NCI-H146 treated with DMSO at 0.1 percent for 48 hours (cell line): ENCODE results near the gene CCR6.

Source experiments
- DNase-seq: peaks from one replicate; lab custom pipeline; 2025; ENCODE audit not compliant: unreplicated experiment; lab: John Stamatoyannopoulos, UW

Gene CCR6

DNA sequence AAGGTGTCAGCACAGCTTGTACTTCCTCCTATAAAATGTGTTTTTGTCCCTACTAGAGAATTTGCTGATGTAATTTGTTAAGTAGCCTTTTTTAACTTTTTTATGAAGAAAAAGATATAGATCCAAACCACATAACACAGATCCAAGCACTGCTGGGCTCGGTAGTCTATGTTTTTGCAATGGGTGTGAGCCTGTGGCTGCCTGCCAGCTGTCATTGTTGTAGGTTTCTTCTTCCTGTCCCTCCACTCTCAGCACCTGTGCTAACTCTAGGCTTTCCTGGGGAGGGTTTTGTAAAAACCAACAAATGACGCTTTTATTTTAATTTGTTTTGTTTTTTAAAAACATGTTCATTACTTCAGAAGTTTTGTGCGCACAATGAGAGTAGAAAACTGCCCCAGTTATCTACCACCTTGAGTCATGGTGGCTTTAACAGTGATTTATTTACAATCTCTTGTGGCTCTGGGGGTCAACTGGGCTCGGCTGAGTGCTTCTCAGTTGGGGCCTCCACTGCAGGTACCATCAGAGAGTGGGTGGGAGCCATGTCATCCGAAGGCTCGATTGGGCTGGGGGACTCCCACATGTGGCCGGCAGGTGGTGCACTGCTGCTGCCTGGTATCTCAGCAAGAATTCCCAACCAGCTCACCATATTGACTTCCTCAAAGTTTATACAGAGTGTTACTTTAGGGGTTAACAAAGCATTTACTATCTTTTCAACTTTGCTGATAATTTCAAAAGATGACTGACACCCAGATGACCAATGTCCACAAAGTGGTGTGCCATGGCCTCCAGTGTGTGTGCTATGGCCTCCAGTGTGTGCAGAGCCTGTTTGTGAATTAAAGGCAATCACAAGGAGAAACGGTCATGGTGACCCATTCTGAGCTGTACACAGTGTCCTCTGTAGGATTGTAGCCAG, 3.0 kb upstream of the CCR6 start:
- DNase-seq = no peak

DNA sequence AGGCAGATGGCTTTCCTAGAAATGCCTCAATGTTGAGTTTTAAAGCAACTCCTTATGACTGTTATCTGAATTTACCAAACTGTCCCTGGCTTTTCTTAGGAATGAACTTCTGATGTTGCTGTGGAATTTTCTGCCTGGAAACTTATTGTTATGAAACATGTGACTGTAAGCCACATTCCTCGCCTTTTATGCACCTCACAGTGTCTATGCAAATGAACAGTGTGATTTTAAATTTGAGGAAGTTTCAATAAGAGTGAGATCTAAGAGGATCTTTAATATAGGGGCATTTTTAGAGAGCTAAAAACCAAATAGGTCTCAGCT, 2.4 kb upstream of the CCR6 start:
- no peak for DNase-seq

- no peak for DNase-seq
Observed at GRCh38 chr6:167121335-167121841, 1.5 kb upstream of the CCR6 start.

- DNase-seq = no peak
Observed at GRCh38 chr6:167122041-167122826, 662 bp upstream of the CCR6 start.

DNA sequence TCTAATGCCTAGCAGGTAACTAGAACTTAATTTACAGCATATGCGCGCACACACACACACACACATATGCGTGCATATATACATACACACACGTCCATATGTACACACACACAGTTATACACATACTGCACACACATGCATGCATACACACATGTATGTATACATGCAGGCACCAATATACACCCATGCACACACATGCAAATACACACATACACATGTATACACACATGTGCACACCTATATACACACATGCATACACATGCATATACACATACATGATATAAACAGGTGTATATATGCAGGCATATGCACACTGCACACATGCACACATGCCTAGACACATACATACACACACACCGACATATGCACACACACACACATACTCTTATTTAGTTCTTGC, 1.9 kb downstream of the CCR6 start:
- DNase-seq = no peak

DNA sequence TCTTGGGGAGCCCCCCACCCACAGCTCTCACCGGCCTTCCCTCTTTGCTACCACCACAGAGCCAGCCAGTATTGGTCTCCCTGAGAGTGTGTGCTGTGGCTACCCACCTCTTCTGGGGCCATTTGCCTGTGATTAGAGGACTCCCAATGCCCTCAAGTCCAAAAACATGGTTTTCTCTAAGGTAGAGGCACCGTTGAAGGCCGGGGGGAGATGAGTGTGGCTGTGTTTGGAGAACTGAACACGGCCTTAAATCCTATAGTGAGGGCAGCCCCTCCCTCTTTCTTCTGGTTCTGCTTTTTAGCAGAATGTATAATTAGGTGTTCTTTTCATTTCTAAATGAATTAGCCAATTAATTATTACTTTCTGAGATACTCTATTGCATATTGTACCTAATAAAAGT, 2.5 kb downstream of the CCR6 start:
- DNase-seq = no peak

DNA sequence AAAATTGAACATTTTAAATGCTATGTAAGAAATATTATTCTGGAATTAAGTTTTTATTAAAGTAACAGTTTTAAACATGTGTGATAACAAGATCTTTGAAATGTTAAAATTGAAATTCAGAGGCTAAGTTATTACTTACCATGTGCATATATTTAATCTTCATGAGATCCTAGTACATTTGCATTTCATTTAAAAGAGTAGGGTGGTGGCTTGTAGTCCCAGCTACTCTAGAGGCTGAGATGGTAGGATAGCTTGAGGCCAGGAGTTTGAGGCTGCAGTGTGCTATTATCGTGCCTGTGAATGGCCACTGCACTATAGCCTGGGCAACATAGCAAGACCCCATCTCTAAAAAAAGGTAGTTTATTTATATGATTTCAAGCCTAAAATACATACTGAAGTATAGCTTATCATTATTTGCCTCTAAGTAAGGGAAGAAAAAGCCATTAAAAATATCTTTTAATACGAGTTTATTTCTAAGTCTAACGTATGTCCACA, 3.0 kb downstream of the CCR6 start:
- no peak for DNase-seq

DNA sequence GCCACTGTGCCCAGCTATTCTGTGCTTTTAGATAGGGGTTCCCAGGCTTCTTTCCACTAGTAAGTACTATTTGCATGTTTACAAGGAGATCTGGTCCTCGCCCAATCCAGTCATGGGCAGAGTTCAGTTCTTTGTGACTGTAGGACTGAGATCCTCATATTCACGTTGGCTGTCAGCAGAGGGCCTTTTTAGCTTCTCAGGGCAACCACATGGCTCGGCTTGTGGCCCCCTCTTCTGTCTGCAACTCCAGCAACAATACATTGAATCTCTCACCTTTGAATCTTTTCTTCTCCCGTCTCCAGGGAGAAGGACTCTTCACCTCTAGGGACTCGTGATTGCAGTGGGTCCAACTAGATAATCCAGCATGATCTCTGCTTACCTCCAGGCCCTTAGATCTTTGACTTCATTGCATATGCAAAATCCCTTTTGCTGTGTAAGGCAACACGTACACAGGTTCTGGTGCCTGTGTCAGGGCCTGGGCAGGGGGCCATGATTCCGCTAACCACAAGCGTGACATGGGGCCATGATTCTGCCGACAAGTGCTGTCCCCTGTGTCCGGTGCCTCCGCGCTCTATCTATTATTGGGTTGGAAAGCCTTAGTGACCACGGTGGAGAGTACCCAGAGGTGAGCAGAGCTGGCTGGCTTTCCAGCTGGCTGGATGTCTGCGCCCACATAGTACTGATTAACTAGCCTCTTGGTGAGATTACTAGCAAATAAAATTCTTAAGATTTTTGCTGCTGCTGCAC, 5.1 kb downstream of the CCR6 start:
- no peak for DNase-seq

GRCh38 chr6:167129159-167129558, 6.3 kb downstream of the CCR6 start:
- DNase-seq = no peak

DNA sequence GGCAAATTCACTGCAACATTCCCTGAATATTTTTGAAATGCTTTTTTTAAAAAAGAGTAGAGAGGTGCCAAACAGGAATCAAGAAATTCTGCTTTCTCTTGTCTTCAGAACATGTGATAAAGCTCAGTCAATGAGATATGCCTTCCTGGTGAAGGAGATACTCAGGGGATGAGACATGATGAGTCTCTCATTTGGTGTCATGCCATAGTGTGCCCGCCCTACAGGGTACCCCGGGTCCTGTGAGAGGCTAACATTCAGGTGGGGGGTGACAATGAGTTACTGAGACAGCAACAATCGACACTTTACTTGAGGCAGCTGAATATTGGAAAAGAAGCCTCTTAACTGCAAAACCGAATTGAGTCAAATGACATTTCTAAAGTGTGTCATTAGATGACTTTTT, 6.7 kb downstream of the CCR6 start:
- no peak for DNase-seq

GRCh38 chr6:167130008-167130677, 7.2 kb downstream of the CCR6 start:
- no peak for DNase-seq

- no peak for DNase-seq
Observed at GRCh38 chr6:167130712-167131684, 8.1 kb downstream of the CCR6 start.

GRCh38 chr6:167134448-167135328, 11.8 kb downstream of the CCR6 start:
- DNase-seq = no peak

GRCh38 chr6:167136376-167136775, 13.5 kb downstream of the CCR6 start:
- no peak for DNase-seq

GRCh38 chr6:167137081-167137480, 14.2 kb downstream of the CCR6 start:
- DNase-seq = no peak

DNA sequence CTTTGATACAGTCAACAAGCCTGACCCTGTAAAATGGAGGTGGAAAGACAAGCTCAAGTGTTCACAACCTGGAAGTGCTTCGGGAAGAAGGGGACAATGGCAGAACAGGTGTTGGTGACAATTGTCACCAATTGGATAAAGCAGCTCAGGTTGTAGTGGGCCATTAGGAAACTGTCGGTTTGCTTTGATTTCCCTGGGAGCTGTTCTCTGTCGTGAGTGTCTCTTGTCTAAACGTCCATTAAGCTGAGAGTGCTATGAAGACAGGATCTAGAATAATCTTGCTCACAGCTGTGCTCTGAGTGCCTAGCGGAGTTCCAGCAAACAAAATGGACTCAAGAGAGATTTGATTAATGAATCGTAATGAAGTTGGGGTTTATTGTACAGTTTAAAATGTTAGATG, 15.0 kb downstream of the CCR6 start:
- no peak for DNase-seq

GRCh38 chr6:167139761-167140160, 16.9 kb downstream of the CCR6 start:
- DNase-seq = no peak

DNA sequence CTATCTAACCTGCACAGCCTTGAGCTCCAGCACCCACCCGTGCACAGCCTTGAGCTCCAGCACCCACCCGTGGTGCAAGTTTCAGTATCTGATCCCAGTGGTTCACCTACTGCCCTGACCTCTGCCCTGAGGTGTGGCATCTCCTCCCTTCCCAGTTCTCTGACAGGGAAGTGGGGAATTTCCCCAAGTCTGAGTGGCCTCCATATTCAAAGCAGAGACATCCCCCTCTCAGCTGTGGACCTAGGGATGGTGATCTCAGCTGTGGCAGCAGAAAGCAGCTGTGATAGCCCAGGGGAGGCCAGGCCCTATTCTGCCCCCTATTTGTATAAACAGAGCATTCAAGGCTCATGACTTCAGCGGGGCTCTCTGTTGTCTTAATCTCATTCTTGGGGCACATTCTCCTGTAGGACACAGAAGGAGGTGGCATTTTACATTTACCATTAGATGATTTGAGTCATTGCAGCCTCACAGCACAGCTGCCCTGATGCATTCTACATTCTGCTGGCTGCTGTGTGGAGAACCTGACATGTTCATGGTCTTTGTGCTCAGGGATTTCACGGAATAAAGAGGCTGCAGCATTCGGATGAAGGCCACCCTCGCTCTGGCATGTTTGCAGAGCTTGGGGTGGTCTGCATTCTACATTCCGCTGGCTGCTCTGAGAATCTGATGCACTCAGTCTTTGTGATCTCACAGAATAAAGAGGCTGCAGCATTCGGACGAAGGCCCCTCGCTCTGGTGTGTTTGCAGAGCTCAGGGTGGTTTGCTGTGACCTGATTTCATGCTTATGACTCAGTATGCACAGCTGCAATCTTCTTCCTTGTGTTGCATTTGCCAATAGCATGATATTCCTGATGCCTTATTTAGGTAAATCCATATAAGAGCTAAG, 17.9 kb downstream of the CCR6 start:
- DNase-seq = no peak
